HL-60 (cell line): Measurements from ENCODE around the gene TMEM117.

Source experiments
- DNase-seq, 2 experiments: peaks; one replicate each; pipeline ENCODE4 v3.0.0-alpha.2; 2010 to 2020; ENCODE audit warnings: low read depth in 1 of 2, low spot score in 1 of 2
- H3K27ac ChIP-seq: fragments of 250-450 bp; sonication (Bioruptor Pico); replicated peaks from 2 replicates; pipeline ENCODE4 v1.5.1; 2020; ENCODE audit warnings: mild to moderate bottlenecking, moderate library complexity
- H3K27me3 ChIP-seq: fragments of 250-450 bp; sonication (Bioruptor Pico); 2 replicates; pipeline ENCODE4 v1.5.1; 2021; ENCODE audit warnings: mild to moderate bottlenecking, moderate library complexity; ENCODE audit not compliant: insufficient read depth, poor library complexity, severe bottlenecking
- H3K4me3 ChIP-seq: replicated peaks from 2 replicates; pipeline ENCODE4 v1.5.1; 2011; ENCODE audit warnings: mild to moderate bottlenecking, control low read depth, low read length; ENCODE audit not compliant: insufficient read depth
- GABPA ChIP-seq: IDR thresholded peaks from 2 replicates; pipeline ENCODE4 v1.6.1; 2012; ENCODE audit warnings: low read depth
- POLR2AphosphoS5 ChIP-seq: IDR thresholded peaks from 2 replicates; pipeline ENCODE4 v1.6.1; 2012; ENCODE audit warnings: low read depth
- SPI1 ChIP-seq: IDR thresholded peaks from 2 replicates; pipeline ENCODE4 v1.6.1; 2012; ENCODE audit warnings: low read depth, mild to moderate bottlenecking, borderline replicate concordance
- TF ChIP-seq, protein P1 (sequence below): IDR thresholded peaks from one replicate; pipeline ENCODE4 v1.5.1; 2011; ENCODE audit warnings: low read length, control low read depth, inconsistent platforms; ENCODE audit not compliant: insufficient read depth
- TF ChIP-seq, protein P2 (sequence below): IDR thresholded peaks from 2 replicates; pipeline ENCODE4 v1.6.1; 2012; ENCODE audit warnings: low read depth; ENCODE audit not compliant: insufficient replicate concordance

The TMEM117 gene

DNA sequence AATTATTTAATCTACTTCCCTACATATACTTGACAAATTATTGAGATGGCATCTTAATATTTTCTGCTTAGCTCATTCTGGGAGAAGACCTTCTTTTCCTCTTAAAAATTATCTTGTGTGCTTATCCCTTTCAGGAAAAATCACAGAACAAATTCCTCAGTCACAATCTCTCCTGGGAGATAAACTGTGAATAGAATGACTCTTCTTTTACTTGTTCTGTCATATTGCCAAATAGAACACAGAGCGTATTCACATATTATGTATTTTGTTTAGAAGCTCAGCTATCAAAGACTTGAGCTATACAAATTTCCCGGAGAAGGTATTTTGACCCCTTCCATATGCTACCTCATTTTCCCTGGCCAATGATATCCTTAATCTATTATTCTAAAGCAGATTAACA is 146.7 kb downstream of the TMEM117 start:
- Histone ChIP-seq H3K4me3 (no peak overlapping the region), H3K27ac (no peak overlapping the region), H3K27me3 (no peaks in the 10 kb centered on the region)
- DNase-seq: no peak
- TF ChIP-seq POLR2AphosphoS5 (no peak), SPI1 (no peak), GABPA (no peak)
- TF ChIP-seq, protein P1, sequence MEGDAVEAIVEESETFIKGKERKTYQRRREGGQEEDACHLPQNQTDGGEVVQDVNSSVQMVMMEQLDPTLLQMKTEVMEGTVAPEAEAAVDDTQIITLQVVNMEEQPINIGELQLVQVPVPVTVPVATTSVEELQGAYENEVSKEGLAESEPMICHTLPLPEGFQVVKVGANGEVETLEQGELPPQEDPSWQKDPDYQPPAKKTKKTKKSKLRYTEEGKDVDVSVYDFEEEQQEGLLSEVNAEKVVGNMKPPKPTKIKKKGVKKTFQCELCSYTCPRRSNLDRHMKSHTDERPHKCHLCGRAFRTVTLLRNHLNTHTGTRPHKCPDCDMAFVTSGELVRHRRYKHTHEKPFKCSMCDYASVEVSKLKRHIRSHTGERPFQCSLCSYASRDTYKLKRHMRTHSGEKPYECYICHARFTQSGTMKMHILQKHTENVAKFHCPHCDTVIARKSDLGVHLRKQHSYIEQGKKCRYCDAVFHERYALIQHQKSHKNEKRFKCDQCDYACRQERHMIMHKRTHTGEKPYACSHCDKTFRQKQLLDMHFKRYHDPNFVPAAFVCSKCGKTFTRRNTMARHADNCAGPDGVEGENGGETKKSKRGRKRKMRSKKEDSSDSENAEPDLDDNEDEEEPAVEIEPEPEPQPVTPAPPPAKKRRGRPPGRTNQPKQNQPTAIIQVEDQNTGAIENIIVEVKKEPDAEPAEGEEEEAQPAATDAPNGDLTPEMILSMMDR: no peak
- TF ChIP-seq, protein P2, sequence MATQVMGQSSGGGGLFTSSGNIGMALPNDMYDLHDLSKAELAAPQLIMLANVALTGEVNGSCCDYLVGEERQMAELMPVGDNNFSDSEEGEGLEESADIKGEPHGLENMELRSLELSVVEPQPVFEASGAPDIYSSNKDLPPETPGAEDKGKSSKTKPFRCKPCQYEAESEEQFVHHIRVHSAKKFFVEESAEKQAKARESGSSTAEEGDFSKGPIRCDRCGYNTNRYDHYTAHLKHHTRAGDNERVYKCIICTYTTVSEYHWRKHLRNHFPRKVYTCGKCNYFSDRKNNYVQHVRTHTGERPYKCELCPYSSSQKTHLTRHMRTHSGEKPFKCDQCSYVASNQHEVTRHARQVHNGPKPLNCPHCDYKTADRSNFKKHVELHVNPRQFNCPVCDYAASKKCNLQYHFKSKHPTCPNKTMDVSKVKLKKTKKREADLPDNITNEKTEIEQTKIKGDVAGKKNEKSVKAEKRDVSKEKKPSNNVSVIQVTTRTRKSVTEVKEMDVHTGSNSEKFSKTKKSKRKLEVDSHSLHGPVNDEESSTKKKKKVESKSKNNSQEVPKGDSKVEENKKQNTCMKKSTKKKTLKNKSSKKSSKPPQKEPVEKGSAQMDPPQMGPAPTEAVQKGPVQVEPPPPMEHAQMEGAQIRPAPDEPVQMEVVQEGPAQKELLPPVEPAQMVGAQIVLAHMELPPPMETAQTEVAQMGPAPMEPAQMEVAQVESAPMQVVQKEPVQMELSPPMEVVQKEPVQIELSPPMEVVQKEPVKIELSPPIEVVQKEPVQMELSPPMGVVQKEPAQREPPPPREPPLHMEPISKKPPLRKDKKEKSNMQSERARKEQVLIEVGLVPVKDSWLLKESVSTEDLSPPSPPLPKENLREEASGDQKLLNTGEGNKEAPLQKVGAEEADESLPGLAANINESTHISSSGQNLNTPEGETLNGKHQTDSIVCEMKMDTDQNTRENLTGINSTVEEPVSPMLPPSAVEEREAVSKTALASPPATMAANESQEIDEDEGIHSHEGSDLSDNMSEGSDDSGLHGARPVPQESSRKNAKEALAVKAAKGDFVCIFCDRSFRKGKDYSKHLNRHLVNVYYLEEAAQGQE: no peak

DNA sequence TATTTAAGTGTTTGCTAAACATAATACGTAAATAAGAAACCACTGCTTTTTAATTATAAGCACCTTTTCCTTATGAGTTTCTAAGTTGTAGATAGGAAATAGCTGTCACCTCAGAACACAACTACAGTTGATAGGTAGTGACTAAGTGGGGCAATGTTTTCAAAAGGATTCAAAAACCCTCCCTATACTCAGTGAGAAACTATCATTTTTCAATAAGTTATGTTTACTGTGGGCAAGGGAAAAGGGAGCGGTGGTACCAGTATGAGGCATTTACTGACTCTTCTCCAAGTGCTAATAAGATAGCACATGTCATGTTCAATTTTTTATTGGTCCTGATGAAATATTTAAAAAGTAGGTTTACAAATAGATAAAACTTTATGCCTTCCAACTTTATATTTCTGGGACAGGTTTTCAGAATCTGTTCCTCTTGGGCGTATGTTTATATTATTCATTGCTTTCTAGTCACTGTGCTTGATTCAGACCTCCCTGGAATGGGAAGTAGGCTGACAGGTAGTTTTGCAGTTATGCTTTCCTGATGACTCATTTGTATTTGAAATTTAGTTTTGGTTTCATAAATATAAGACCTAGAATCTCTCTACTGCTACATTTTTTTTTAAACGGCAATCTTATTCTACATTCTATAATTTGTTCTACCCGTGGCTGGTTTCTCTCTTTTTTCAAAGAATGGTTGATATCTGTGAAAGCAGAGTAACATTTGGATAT is 153.1 kb downstream of the TMEM117 start:
- TF ChIP-seq GABPA: no peak
- TF ChIP-seq, protein P2: no peak
- TF ChIP-seq, protein P1: no peak
- no peak for TF ChIP-seq POLR2AphosphoS5
- TF ChIP-seq SPI1: no peak
- no peak for DNase-seq
- peaks cover 4% of the 10 kb centered on the region for H3K27me3 ChIP-seq
- H3K4me3 ChIP-seq: no peak overlapping the region
- H3K27ac ChIP-seq: no peak overlapping the region

DNA sequence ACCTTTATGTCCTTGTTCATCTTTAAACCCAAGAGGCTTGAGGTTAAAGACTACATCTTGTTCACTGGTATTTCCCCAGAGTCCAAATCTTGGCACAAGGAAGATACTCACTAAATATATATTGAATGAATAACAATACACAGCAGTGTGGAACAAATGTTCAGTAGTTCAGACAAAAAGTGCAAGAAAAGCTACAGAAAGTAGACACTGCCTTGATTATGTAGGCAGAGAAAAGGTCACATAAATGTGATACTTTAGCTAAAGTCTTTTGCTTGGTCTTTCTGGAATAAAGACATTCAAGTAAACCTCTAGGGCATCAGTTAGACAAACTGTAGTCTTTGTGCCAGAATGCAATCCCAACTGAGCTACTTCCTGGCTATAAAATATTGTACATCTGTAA is 157.0 kb downstream of the TMEM117 start:
- no peak overlapping the region for H3K27ac ChIP-seq
- DNase-seq: no peak
- peaks cover 4% of the 10 kb centered on the region for H3K27me3 ChIP-seq
- TF ChIP-seq, protein P2: no peak
- no peak for TF ChIP-seq GABPA
- TF ChIP-seq, protein P1: no peak
- no peak for TF ChIP-seq POLR2AphosphoS5
- TF ChIP-seq SPI1: no peak
- no peak overlapping the region for H3K4me3 ChIP-seq
